ENCODE measurements around the gene TSPAN16. TPM values are rescaled to one million over a fixed set of nuclear protein-coding genes. Genes with fewer than 3 reads are reported as not detected.

Gene TSPAN16
- total RNA-seq, 1 experiment from 2014 or later: not detected

GRCh38 chr19:11257846-11258380 is 38.0 kb upstream of the TSPAN16 start:
- Histone ChIP-seq H3K27me3 (ENCODE audit: insufficient read depth, low read length) (no peaks in the 10 kb centered on the region), H3K9me3 (ENCODE audit: control insufficient read depth, low read depth, low read length) (no peaks in the 10 kb centered on the region), H3K4ac (ENCODE audit: low read depth, low read length) (no peak overlapping the region), H4K20me1 (ENCODE audit: control insufficient read depth, insufficient read depth, insufficient read length) (peaks cover 3% of the 10 kb centered on the region), H3K79me1 (ENCODE audit: insufficient read depth, low read depth, low read length, poor library complexity, severe bottlenecking) (no peaks in the 10 kb centered on the region), H2BK15ac (ENCODE audit: low read depth, low read length) (no peak overlapping the region), H3K23me2 (ENCODE audit: insufficient read length, low read depth, low read length, poor library complexity, severe bottlenecking) (peaks cover 9% of the 10 kb centered on the region), H2BK12ac (ENCODE audit: insufficient read length, low read depth, low read length) (no peak overlapping the region), H3K14ac (ENCODE audit: insufficient read depth, low read length) (no peak overlapping the region), H3K79me2 (ENCODE audit: insufficient read depth, low read length) (peaks cover 2% of the 10 kb centered on the region; the same call in 1 of the 2 replicates), H3K4me1 (ENCODE audit: insufficient read depth, low read length) (no peaks in the 10 kb centered on the region), H3K56ac (ENCODE audit: insufficient read length, low read depth, low read length) (no peak overlapping the region), H2AFZ (ENCODE audit: low read length) (no peak overlapping the region), H3K18ac (ENCODE audit: insufficient read length, low read depth, low read length) (no peak overlapping the region), H3K23ac (ENCODE audit: insufficient read length, low read depth, low read length) (no peak overlapping the region), H3K27ac (ENCODE audit: insufficient read length, low read depth, low read length) (no peak overlapping the region), H4K91ac (ENCODE audit: insufficient read length, low read depth, low read length) (no peak overlapping the region), H2AK5ac (ENCODE audit: insufficient read length, low read length) (no peak overlapping the region), H4K5ac (ENCODE audit: insufficient read length, low read depth, low read length) (no peak overlapping the region), H2BK120ac (ENCODE audit: low read depth, low read length, poor library complexity, severe bottlenecking) (no peak overlapping the region), H3K9ac (ENCODE audit: extremely low read depth, insufficient read length, low read length) (no peak overlapping the region), H2BK20ac (ENCODE audit: low read depth, low read length, poor library complexity, severe bottlenecking) (no peak overlapping the region), H2BK5ac (ENCODE audit: insufficient read length, low read length) (no peak overlapping the region), H3T11ph (ENCODE audit: low read length) (no peak overlapping the region), H3K4me2 (ENCODE audit: insufficient read depth, insufficient read length, low read length) (no peak overlapping the region), H4K8ac (replicated peaks; ENCODE audit: insufficient read length, low read depth, low read length) (no peak overlapping the region)
- Mint-ChIP-seq H3K4me1 (peaks cover 4 to 16% of the 10 kb centered on the region in 2 experiments; a peak in 2 of 4 replicates), H3K9me3 (no peaks in the 10 kb centered on the region), H3K27me3 (ENCODE audit: low read depth) (no peaks in the 10 kb centered on the region), H3K36me3 (ENCODE audit: insufficient read depth in 1 of 3, low read depth in 3 of 3) (peaks cover 0 to under 1% (median under 1%) of the 10 kb centered on the region in 3 experiments; a peak in 3 of 7 replicates), H3K4me3 (no peak overlapping the region), H3K27ac (no peak overlapping the region)
- TF ChIP-seq, protein P1, sequence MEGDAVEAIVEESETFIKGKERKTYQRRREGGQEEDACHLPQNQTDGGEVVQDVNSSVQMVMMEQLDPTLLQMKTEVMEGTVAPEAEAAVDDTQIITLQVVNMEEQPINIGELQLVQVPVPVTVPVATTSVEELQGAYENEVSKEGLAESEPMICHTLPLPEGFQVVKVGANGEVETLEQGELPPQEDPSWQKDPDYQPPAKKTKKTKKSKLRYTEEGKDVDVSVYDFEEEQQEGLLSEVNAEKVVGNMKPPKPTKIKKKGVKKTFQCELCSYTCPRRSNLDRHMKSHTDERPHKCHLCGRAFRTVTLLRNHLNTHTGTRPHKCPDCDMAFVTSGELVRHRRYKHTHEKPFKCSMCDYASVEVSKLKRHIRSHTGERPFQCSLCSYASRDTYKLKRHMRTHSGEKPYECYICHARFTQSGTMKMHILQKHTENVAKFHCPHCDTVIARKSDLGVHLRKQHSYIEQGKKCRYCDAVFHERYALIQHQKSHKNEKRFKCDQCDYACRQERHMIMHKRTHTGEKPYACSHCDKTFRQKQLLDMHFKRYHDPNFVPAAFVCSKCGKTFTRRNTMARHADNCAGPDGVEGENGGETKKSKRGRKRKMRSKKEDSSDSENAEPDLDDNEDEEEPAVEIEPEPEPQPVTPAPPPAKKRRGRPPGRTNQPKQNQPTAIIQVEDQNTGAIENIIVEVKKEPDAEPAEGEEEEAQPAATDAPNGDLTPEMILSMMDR (conservative IDR thresholded peaks at IDR 0.05): no peak
- no peak for DNase-seq
- WGBS (ENCODE audit: extremely low coverage, insufficient read length, low lambda C conversion rate): no CpG with 5 or more reads among the region's 3 CpGs

All from H9 (cell line).